RWPE1 (cell line): Measurements from ENCODE around the gene SCGB3A1.

Experiments
- CTCF ChIA-PET: fragments of 350-600 bp; sonication (Branson Sonifier 250); formaldehyde crosslinking; extraction: SDS; loops from one replicate; lab custom pipeline; 2021; lab: Yijun Ruan, JAX
- POLR2A ChIA-PET: fragments of 400-600 bp; formaldehyde crosslinking; extraction: SDS; loops from one replicate; lab custom pipeline; 2020; ENCODE audit warnings: antibody characterized with exemption; ENCODE audit not compliant: low non-redundant PET; lab: Yijun Ruan, JAX
- DNase-seq: peaks from one replicate; pipeline ENCODE4 v3.0.0; 2012; ENCODE audit warnings: low spot score
- H3K27ac ChIP-seq: fragments of 450-650 bp; 2 replicates; pipeline ENCODE4 v1.5.1; 2017
- TF ChIP-seq, protein P1 (sequence below): fragments of 450-650 bp; conservative IDR thresholded peaks from 2 replicates; pipeline ENCODE4 v1.5.1; 2017; ENCODE audit warnings: low read depth, mild to moderate bottlenecking

The SCGB3A1 gene

DNA sequence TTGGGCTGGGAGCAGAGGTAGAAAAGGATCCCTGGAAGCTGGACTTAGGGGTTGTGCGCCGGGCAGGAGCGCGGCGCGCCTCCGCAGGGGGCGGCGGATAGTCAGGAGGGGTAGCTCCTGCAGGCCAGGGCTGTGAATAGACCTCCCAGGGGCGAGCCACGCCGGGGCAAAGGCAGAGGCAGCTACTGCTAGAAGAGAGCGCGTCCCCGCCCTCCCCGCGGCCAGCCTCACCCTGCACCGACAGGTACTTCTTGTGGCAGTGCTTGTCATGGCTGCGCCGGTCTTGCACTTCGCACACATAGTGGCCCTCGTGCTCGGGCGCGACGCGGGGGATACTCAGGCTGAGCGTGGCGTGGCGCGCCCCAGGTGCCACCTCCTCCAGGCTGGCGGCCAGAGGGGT, 30.0 kb upstream of the SCGB3A1 start:
- CTCF ChIA-PET, result interaction anchor here (0.6 kb wide), 1 partner anchor 446 kb away, joined by 8 read pairs; no protein-coding TSS in a partner anchor
- POLR2A ChIA-PET, result no interaction called here
- no peak overlapping the region for H3K27ac ChIP-seq
- DNase-seq, result no peak
- TF ChIP-seq, protein P1, sequence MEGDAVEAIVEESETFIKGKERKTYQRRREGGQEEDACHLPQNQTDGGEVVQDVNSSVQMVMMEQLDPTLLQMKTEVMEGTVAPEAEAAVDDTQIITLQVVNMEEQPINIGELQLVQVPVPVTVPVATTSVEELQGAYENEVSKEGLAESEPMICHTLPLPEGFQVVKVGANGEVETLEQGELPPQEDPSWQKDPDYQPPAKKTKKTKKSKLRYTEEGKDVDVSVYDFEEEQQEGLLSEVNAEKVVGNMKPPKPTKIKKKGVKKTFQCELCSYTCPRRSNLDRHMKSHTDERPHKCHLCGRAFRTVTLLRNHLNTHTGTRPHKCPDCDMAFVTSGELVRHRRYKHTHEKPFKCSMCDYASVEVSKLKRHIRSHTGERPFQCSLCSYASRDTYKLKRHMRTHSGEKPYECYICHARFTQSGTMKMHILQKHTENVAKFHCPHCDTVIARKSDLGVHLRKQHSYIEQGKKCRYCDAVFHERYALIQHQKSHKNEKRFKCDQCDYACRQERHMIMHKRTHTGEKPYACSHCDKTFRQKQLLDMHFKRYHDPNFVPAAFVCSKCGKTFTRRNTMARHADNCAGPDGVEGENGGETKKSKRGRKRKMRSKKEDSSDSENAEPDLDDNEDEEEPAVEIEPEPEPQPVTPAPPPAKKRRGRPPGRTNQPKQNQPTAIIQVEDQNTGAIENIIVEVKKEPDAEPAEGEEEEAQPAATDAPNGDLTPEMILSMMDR, result no peak

DNA sequence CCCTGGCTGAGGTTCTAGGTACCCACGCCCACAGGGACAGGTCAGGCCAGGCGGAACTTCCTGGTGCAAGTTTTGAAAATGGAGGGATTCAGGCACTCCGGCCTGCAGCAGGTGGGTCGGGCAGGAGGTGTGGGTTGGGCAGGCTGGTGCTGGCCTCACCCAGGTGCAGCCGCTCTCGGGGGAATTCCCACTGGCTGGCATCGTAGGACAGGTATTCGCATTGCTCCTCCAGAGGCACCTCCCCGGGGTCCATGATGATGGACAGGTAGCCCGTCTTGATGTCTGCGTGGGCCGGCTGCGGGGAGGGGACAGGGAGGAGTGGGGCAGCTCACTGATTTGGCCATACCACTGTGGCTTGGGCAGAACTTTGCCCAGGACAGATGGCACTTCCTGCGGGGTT, 28.7 kb upstream of the SCGB3A1 start:
- H3K27ac ChIP-seq, result no peak overlapping the region
- DNase-seq, result no peak
- ChIA-PET POLR2A (no interaction called here), CTCF (interaction anchor here (1.0 kb wide), 2 partner anchors 10 to 13 kb away, joined by 3 read pairs; no protein-coding TSS in a partner anchor)
- TF ChIP-seq, protein P1, result no peak

DNA sequence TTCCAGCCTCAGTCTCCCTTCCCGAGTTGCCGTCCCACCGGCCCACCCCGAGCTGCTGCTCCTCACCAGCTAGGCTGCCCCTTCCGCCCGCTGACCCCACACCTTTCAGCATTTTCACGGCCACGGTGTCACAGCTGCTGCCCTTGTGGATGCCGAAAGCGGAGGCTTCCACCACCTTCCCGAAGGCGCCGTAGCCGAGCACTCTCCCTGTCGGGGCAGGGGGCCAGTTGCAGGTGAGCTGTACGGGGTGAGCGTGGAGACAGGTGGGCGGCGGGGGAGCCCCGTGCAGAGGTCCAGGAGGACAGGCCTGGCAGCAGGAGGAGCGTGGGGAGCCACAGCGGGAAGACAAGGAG, 28.2 kb upstream of the SCGB3A1 start:
- ChIA-PET CTCF (interaction anchor here (0.5 to 1.5 kb wide), 9 partner anchors 9 to 484 kb away, joined by 3 to 6 read pairs (median 3); no protein-coding TSS in a partner anchor), POLR2A (no interaction called here)
- TF ChIP-seq, protein P1, result no peak
- no peak overlapping the region for H3K27ac ChIP-seq
- DNase-seq, result no peak

DNA sequence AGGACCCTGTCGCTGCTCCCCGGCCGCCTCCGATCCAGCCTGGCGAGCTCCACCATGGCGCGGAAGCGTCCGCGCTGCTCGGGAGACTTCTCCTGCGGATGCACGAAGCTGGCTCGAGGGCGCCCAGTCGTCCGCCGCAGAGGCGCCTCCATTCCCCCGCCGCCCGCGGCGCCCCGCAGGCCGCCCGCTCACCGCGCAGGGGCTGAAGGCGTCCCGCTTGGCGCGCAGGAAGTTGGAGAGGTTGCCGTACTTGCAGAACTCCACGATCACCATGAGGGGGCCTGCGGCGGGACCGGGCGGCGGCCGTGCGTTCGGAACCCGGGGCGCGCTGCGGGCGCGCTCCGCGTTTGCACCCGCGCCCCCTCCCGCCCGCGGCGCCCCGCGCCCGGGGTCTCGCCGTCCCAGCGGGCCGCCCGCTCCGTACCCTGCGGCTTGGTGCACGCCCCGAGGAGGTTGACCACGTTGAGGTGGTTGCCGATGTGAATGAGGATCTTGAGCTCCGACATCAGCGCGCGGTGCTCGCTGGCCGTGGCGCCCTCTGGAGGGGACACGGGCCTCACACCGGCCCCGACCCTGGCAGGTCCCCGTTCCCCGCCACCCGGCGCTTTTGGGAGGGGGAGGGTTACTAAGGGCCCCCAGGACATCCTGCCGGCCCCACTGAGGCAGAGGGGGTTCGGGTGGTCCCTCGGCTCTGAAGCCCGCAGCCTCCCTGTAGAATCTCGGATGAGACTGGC, 27.7 kb upstream of the SCGB3A1 start:
- TF ChIP-seq, protein P1, result 0 out of 2 replicates have a peak, but pooled peaks have one; percentile 13
- no peak for DNase-seq
- no peak overlapping the region for H3K27ac ChIP-seq
- POLR2A ChIA-PET, result no interaction called here
- CTCF ChIA-PET, result interaction anchor here (0.5 to 1.5 kb wide), 12 partner anchors 9 to 583 kb away, joined by 3 to 8 read pairs (median 4); no protein-coding TSS in a partner anchor

DNA sequence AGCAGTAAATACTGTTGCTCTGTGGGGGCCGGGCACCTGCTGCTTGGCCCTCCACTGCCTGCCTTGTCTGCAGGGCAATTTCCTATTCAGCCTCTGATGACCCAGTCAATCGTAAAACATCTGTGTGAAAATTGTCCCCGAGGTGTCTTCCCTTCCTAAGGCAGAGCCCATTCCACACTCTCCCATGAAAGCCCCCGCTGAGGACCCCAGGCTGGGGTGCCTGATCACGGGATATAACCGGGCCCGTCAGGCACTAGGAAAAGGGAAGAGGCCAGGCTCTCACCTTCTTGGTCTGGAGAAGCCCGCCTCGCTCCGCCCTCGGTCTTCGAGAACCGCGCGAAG, 27.2 kb upstream of the SCGB3A1 start:
- TF ChIP-seq, protein P1, result no peak
- H3K27ac ChIP-seq, result no peak overlapping the region
- DNase-seq, result no peak
- POLR2A ChIA-PET, result no interaction called here
- CTCF ChIA-PET, result interaction anchor here (0.6 to 1.5 kb wide), 9 partner anchors 9 to 583 kb away, joined by 3 to 8 read pairs (median 4); no protein-coding TSS in a partner anchor

DNA sequence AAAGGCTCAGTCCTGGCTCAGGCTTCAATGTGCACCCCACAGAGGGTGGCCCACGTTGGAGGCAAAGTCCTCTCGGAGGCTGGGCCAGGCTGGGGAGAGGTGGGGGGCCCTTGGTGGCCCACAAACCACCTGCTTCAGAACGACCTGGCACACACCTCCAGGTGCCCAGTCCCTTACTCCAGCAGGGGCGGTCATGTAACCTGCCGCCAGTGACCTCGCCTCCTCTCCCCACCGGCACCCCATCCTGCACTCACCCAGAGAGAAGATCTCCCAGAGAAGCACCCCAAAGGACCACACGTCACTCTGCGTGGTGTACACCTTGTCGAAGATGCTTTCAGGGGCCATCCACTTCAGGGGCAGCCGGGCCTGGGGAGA, 22.5 kb upstream of the SCGB3A1 start:
- CTCF ChIA-PET, result interaction anchor here (0.6 kb wide), 1 partner anchor 70 kb away, joined by 3 read pairs; no protein-coding TSS in a partner anchor

More for the DNA sequence above, 22.5 kb upstream of the SCGB3A1 start:
- POLR2A ChIA-PET, result no interaction called here
- H3K27ac ChIP-seq, result no peak overlapping the region
- no peak for DNase-seq
- TF ChIP-seq, protein P1, result no peak
